ENCODE results near the gene SKOR1. TPM values are rescaled to one million over a fixed set of nuclear protein-coding genes. Genes with fewer than 3 reads are reported as not detected.

SKOR1 gene
- polyA plus RNA-seq, 3 donors from 2014 or later, result 0.08 TPM; not detected in 2

DNA sequence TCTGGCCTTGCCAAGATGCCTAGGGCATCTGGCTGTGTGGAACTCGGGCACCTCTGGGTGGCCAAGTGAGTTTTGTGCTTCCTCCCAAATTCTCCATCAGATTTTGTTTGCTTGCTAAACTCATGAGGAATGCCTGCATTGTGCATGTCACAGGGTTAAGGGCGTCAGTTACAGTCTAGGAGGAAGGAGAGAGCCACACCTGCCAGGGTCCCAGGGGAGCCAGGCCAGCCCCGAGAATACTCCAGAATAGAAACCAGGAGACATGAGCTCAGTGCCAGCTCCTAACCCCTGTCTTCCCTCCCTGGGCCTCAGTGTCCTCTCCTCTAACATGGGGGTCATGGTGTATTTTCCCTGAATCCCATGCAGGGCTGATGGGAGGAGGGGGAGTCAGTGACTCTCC lies 22.0 kb upstream of the SKOR1 start:
- DNase-seq, result no peak
- Mint-ChIP-seq H3K4me3 (no peak overlapping the region), H3K27me3 (ENCODE audit: low read depth in 3 of 3) (peaks cover 0 to 3% (median 0%) of the 10 kb centered on the region in 3 donors), H3K27ac (no peak overlapping the region), H3K4me1 (no peaks in the 10 kb centered on the region), H3K36me3 (peaks cover 3 to 4% (median 3%) of the 10 kb centered on the region in 3 donors), H3K9me3 (no peaks in the 10 kb centered on the region)

DNA sequence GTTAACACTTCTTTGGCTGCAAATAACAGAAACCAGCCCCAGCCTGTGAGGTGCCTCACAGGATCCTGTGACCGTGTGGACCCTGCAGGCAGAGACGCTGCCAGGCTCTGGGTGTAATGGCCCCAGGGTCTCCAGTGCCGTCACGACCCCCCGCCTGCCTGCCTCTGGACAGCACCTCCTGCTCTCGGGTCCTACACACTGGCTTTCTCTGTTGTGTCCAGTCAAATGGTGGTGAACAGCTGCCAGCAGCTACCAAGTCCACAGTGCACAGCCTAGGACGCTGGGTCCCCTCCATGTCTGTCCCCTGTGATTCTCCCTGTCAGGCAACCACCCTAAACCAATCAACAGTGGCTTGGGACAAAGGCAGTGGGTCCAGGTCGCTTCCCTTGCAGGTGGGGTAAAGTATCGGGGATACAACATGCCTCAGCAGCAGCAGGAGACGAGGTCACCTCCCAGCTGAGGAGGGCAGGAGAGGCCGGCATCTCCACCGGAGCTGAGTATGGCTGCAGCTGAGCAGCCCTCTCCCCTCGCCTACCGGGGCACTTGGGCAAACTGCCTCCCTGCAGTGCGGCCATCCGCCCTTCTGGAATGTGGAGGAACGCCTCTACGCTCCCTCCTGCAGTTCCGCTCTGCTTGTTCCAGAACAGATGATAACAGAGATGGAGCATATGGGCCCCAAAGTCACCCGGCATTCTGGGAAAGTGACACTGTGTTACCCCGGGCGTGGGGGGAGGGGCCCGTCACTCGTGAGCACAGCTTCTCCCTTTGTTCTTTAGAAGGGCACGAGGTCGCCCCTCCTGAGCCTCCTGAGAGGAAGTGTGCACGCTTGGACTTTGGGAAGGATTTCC lies 21.1 kb upstream of the SKOR1 start:
- Mint-ChIP-seq H3K4me1 (no peaks in the 10 kb centered on the region), H3K9me3 (no peaks in the 10 kb centered on the region), H3K27ac (no peak overlapping the region)

DNA sequence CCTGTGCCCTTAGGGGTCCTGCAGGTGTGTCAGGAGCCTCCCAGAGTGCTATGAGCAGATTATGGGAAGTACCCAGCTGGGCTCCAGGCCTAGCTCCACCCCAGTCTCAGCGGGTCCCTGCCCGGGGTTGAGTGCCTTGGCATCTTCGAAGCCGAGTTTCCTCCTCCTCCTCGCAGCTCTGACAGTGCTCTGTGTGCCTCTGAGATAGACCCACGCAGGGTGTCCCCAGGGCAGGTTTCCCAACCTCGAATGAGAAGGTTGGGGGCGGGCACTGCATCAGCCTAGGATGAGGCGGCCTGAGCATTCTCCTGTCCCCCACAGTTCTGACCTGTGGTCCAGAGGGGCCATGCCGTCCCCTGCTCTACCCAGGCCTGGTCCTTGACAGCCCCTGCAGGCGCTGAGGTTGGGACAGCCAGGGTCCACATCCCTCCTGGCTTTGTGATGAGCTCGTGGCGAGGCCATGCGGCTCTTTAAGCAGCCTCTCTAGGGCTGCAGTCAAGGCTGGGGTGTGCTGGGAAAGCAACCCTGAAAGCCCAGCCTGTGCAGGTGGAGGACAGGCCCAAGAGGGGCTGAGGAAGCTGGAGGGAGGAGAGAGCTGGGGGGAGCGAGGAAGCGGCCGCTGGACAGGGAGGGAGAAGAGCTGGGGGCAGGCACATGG lies 20.2 kb upstream of the SKOR1 start:
- no peaks in the 10 kb centered on the region for H3K9me3 Mint-ChIP-seq
- H3K27ac Mint-ChIP-seq, result no peak overlapping the region
- peaks cover 0 to 3% (median 0%) of the 10 kb centered on the region in 3 donors for H3K27me3 Mint-ChIP-seq (ENCODE audit: low read depth in 3 of 3)
- H3K36me3 Mint-ChIP-seq, result peaks cover 3 to 13% (median 3%) of the 10 kb centered on the region in 3 donors
- H3K4me3 Mint-ChIP-seq, result no peak overlapping the region
- no peaks in the 10 kb centered on the region for H3K4me1 Mint-ChIP-seq
- no peak for DNase-seq

More for the DNA sequence above, 21.1 kb upstream of the SKOR1 start:
- DNase-seq, result no peak
- H3K4me3 Mint-ChIP-seq, result no peak overlapping the region
- H3K27me3 Mint-ChIP-seq (ENCODE audit: low read depth in 3 of 3), result peaks cover 0 to 3% (median 0%) of the 10 kb centered on the region in 3 donors
- H3K36me3 Mint-ChIP-seq, result peaks cover 3 to 9% (median 3%) of the 10 kb centered on the region in 3 donors

DNA sequence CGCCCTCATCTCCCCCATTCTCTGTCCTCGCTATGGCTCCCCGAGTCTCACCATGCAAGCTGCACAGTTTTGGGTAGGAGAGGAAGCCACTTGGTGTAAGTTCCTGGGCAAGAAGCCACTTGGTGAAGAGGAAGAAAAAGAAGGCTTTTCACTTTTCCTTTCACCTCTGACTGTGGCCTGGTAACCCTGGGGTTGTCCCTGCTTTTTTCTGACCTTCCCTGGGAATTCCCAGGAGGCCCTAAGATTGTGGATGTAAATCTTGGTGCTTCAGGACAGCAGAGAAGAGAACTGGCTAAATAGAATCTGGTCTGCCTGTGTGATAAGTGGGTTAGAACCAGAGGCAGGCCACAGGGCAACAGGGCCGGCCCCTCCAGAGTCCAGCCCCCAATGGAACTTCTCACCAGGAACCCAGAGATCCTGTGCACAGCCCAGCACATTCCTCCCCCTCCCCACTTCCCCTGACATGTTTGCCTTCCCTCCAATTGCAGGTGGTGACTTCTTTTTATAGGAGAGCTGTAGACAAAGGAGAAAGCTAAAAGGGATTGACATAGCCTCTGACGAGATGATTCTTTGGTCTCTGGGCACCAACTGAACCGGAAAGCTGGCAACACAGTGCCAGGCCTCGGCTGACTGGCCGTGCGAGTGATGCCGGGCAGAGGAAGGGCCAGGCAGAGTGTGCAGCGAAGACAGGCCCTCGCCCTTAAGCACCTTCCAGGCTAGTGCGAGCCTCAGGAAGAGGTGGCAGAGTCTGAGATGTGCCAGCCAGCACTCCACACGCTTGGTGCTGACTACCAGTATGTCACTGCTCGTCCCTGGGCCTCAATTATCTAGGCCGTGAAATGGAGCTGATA lies 19.4 kb upstream of the SKOR1 start:
- Mint-ChIP-seq H3K27me3 (ENCODE audit: low read depth in 3 of 3) (peaks cover 0 to 3% (median 0%) of the 10 kb centered on the region in 3 donors), H3K9me3 (no peaks in the 10 kb centered on the region), H3K36me3 (peaks cover 3 to 13% (median 3%) of the 10 kb centered on the region in 3 donors), H3K4me3 (no peak overlapping the region), H3K27ac (no peak overlapping the region), H3K4me1 (no peaks in the 10 kb centered on the region)
- DNase-seq, result no peak

DNA sequence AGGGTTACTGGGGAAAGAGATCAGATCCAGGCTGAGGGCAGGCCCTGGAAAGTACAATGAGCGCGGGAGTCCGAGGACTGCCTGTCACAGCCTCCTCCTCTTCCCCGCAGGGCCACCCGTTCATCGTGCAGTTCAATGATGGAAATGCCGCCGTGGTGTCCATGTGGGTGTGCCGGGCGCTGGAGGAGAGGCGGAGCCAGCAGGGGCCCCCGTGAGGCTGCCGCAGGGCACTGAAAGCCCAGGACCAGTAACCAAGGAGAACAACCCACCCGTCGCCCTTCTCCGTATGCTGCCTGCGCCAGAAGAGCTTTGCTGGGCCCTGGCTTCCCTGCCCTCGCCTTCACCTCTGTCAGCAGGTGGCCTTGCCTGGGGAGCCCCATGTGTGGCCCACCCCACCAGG lies 18.8 kb upstream of the SKOR1 start:
- no peak overlapping the region for H3K27ac Mint-ChIP-seq
- no peak for DNase-seq
- no peaks in the 10 kb centered on the region for H3K4me1 Mint-ChIP-seq
- no peaks in the 10 kb centered on the region for H3K9me3 Mint-ChIP-seq
- peaks cover 0 to 3% (median 0%) of the 10 kb centered on the region in 3 donors for H3K27me3 Mint-ChIP-seq (ENCODE audit: low read depth in 3 of 3)
- no peak overlapping the region for H3K4me3 Mint-ChIP-seq
- H3K36me3 Mint-ChIP-seq, result peaks cover 3 to 13% (median 3%) of the 10 kb centered on the region in 3 donors

DNA sequence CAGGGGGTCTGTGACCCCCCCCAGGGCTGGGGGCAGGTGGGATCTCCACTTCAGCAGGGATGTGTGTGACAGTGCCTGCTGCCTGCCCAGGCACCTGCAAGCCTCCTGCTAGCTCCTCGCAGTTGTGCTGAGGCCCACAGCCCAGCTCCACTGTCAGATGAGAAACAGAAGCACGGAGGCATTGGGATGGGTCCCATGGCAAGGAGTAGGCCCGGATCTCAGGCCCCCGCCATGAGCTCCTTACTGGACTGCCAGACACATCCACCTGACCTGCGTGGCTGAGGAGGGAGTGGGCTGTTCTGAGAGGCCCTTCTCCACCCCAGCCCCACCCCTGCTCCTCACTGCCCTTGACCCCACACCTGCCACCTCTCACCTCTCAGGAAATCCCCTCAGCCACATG lies 18.2 kb upstream of the SKOR1 start:
- Mint-ChIP-seq H3K4me3 (no peak overlapping the region), H3K27ac (no peak overlapping the region), H3K36me3 (peaks cover 3 to 13% (median 3%) of the 10 kb centered on the region in 3 donors), H3K4me1 (peaks cover 0 to 2% of the 10 kb centered on the region in 2 donors), H3K9me3 (no peaks in the 10 kb centered on the region), H3K27me3 (ENCODE audit: low read depth in 3 of 3) (peaks cover 0 to 3% (median 0%) of the 10 kb centered on the region in 3 donors)
- no peak for DNase-seq

DNA sequence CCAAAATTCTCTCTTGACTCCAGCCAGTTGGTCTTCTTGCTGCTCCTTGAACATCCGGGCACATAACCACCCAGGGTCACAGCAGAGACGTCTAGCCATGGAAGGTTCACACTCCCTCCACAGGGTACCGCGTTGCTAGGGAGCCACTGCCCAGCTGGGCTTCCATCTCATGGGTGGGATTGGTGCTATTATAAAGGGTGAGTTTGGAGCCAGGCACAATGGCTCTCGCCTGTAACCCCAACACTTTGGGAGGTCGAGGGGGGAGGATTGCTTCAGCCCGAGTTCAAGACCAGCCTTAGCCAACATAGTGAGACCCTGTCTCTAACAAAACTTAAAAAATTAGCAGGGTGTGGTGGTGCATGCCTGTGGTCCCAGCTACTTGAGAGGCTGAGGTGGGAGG lies 17.5 kb upstream of the SKOR1 start:
- Mint-ChIP-seq H3K27ac (peak overlapping the region in 1 of 6 donors; percentile 39), H3K4me3 (no peak overlapping the region), H3K9me3 (no peaks in the 10 kb centered on the region), H3K4me1 (peaks cover 0 to 5% of the 10 kb centered on the region in 2 donors), H3K36me3 (peaks cover 0 to 13% (median 3%) of the 10 kb centered on the region in 3 donors), H3K27me3 (ENCODE audit: low read depth in 3 of 3) (no peaks in the 10 kb centered on the region)
- no peak for DNase-seq

DNA sequence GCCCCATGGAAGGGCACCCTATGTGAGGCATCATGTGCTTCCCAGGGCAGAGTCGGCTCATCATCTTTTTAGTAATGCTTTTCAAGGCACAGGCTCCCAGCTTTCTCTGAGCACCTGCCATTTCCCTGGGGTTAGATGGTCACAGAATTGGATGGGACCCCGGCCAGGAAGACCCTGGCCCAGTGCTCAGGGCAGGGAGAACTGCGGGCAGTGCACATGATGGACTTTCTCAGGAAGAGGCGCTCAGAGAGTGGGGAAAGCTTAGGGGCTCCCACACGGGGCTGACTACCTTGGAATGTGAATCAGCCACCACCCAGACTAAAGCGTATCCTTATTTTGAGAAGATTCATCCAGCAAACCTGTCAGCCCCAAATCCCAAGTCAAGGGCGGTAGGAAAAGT lies 16.5 kb upstream of the SKOR1 start:
- Mint-ChIP-seq H3K27ac (no peak overlapping the region), H3K4me1 (peaks cover 0 to 5% of the 10 kb centered on the region in 2 donors), H3K4me3 (no peak overlapping the region), H3K36me3 (peaks cover 0 to 13% (median 3%) of the 10 kb centered on the region in 3 donors), H3K9me3 (no peaks in the 10 kb centered on the region), H3K27me3 (ENCODE audit: low read depth in 3 of 3) (peaks cover 0 to 1% (median 0%) of the 10 kb centered on the region in 3 donors)
- no peak for DNase-seq

DNA sequence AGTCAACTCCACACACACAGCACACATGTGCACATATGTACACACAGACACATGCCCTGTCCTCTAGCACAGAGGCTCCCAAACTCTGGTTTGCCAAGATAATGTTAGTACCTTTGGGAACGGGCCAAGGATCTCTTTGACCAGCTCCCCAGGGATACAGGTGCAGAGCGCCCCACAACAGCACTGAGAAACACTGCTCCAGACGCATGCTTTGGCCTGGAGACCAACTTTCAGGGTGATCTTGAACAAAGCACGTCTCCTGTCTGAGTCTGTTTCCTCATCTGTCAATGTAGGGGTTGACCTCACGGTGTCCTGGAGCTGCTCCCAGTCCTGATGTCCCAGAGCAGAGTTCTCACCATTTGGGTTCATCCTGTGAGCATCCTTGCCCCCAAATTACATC lies 15.9 kb upstream of the SKOR1 start:
- Mint-ChIP-seq H3K27me3 (ENCODE audit: low read depth in 3 of 3) (peaks cover 0 to 1% (median 0%) of the 10 kb centered on the region in 3 donors), H3K27ac (no peak overlapping the region), H3K9me3 (no peaks in the 10 kb centered on the region), H3K36me3 (peaks cover 0 to 13% (median 3%) of the 10 kb centered on the region in 3 donors), H3K4me1 (peaks cover 0 to 5% of the 10 kb centered on the region in 2 donors), H3K4me3 (no peak overlapping the region)
- no peak for DNase-seq

DNA sequence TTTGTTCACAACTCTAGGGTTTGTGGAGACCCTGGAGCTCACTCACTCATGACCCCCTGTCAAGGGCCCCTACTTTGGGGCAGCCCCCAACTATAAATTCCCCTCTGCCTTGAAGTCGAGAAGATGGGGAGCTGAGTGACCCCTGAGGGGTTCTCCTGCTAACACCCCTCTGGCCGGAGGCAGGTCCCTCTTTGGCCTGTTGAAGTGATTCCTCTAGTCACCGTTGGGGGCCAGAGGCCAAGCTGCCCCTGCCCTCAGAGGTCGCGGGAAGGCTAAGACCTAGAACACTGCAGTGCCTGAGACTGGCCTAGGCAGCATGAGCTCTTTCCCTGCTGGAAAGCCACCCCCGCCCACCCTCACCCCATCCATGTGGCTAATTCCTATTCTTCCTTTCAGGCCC lies 15.4 kb upstream of the SKOR1 start:
- no peak for DNase-seq
- Mint-ChIP-seq H3K27me3 (ENCODE audit: low read depth in 3 of 3) (peaks cover 0 to 1% (median 0%) of the 10 kb centered on the region in 3 donors), H3K4me3 (no peak overlapping the region), H3K27ac (no peak overlapping the region), H3K9me3 (no peaks in the 10 kb centered on the region), H3K36me3 (peaks cover 0 to 13% (median 3%) of the 10 kb centered on the region in 3 donors), H3K4me1 (peaks cover 0 to 5% of the 10 kb centered on the region in 2 donors)

DNA sequence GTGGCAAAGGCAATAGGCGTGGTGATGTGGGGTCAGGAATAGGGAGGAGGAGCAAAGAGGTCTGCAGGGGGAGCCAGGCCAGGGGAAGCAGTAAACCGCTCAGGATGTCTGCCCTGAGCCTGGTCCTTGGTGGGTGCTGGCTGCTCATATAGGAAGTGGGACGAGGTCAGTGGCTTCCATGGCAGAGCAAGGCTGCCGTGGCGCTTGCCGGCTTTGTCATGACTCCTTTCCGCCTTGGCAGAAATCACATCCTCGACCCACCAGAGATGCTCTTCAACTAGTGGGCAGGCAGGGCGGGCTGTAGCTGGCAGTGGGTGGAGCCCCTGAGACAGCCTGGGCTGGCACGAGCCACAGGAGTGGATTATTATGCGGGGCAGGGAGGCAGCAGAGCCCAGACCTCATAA lies 13.1 kb upstream of the SKOR1 start:
- peak overlapping the region in 1 of 6 donors; percentile 34 for H3K27ac Mint-ChIP-seq
- peaks cover 0 to 5% of the 10 kb centered on the region in 2 donors for H3K4me1 Mint-ChIP-seq
- peaks cover 0 to 17% (median 3%) of the 10 kb centered on the region in 3 donors for H3K36me3 Mint-ChIP-seq
- no peak overlapping the region for H3K4me3 Mint-ChIP-seq
- H3K27me3 Mint-ChIP-seq (ENCODE audit: low read depth in 3 of 3), result peaks cover 0 to 6% (median 3%) of the 10 kb centered on the region in 3 donors
- no peaks in the 10 kb centered on the region for H3K9me3 Mint-ChIP-seq
- DNase-seq, result no peak

DNA sequence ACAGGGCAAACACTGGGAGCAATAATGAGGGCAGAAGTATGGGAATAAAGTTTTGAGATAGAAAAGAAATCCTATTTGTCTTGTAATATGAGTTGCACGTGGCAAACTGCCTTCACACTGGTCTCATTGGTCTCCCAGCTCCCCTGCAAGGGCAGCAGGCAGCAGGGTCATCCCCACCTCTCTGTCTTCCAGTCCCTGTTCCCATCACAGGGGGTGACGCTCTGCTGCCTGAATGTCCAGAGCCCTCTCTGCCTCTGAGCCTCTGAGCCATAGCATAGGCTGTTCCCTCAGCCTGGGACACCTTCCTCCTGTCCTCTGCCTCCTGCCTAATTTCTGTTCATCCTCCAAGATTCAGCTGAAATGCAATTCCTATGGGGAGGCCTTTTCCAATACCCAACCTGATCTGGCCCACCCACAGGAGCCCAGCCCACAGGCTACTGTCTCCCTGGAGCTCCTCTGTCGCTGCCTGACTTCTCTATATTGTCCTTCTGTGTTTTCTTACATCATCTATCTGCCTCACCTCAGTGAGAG lies 12.1 kb upstream of the SKOR1 start:
- no peak overlapping the region for H3K27ac Mint-ChIP-seq
- no peak overlapping the region for H3K4me3 Mint-ChIP-seq
- peaks cover 0 to 8% (median 6%) of the 10 kb centered on the region in 3 donors for H3K27me3 Mint-ChIP-seq (ENCODE audit: low read depth in 3 of 3)
- peaks cover 0 to 13% (median 0%) of the 10 kb centered on the region in 3 donors for H3K36me3 Mint-ChIP-seq
- peaks cover 0 to 5% of the 10 kb centered on the region in 2 donors for H3K4me1 Mint-ChIP-seq
- H3K9me3 Mint-ChIP-seq, result peaks cover 0 to 4% (median 0%) of the 10 kb centered on the region in 6 donors
- DNase-seq, result no peak

DNA sequence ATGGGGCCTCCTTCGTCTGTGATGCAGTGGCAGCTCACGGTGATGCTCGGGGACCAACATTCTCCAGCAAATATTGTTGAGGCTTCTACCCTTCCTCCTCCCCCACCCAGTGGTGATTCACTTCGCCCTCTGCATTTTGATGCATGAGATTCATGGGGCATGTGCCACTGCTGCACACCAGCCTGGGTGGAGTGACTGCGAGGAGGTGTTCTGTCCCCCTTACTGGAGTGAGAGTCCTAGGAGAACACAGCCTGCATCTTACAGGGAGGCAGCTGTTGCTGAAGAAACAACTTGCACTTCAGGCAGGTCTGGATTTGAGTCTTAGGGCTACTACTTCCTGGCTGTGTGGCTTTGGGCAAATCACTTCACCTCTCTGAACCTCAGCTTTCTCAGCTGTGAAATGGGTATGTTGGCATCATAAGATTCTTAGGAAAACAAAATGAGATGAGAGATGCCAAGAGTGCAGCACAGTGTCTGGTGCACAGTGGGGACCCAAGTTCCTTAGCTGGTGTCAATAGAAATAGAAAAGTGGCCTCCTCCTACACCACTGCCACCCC lies 10.2 kb upstream of the SKOR1 start:
- Mint-ChIP-seq H3K9me3 (peaks cover 0 to 5% (median 0%) of the 10 kb centered on the region in 6 donors), H3K27me3 (ENCODE audit: low read depth in 3 of 3) (peaks cover 6 to 20% (median 9%) of the 10 kb centered on the region in 3 donors), H3K27ac (no peak overlapping the region), H3K36me3 (peaks cover 0 to 4% (median 0%) of the 10 kb centered on the region in 3 donors), H3K4me1 (peaks cover 0 to 5% of the 10 kb centered on the region in 2 donors), H3K4me3 (no peak overlapping the region)
- DNase-seq, result no peak
